Measurements from ENCODE around the gene ZFP36.
"Not testable (repeated sequence)": the region's sequence is repeated elsewhere in the genome, so short reads cannot be mapped to it uniquely, and the experiment has no call there.

Gene ZFP36, protein sequence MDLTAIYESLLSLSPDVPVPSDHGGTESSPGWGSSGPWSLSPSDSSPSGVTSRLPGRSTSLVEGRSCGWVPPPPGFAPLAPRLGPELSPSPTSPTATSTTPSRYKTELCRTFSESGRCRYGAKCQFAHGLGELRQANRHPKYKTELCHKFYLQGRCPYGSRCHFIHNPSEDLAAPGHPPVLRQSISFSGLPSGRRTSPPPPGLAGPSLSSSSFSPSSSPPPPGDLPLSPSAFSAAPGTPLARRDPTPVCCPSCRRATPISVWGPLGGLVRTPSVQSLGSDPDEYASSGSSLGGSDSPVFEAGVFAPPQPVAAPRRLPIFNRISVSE

DNA sequence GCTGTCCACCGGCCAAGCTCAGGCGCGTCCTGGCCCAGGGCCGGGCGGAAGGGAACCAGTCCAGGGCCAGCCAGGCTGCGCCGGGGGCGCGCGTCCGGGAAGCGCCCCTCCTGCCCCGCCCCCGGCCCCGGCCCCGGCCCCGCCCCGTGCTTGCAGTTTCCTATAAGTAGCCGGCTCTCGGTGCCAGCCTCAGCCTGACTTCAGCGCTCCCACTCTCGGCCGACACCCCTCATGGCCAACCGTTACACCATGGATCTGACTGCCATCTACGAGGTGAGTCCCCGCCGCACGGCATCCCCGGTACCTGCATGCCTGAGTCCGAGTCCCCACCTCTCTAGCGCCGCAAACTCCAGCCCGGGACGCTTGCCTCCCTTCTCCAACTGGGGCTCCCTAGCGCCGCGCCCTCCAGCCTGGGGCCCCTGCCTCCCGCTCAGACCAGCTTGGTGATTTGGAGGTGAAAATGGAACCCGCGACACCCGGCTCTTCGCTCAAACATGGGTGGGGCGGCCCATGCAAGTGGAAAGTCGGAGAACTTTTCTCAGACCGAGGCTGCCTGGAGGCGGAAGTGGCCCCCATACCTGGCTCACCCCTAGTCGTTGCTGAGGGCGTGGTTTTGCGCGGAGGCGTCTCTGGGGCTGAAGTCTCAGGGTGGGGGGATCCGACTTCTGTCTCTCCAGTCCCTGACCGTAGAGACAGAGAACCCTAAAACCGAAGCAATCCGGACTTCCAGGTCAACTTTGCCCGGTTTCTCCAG is at the start of gene ZFP36:
Gene ZFP36 (plus strand): TSS at position 192 of the 754 bp plus-strand sequence. CDS start 58 bp downstream, at position 250.
- peak; percentile 31 to 79 for DNase-seq

DNA sequence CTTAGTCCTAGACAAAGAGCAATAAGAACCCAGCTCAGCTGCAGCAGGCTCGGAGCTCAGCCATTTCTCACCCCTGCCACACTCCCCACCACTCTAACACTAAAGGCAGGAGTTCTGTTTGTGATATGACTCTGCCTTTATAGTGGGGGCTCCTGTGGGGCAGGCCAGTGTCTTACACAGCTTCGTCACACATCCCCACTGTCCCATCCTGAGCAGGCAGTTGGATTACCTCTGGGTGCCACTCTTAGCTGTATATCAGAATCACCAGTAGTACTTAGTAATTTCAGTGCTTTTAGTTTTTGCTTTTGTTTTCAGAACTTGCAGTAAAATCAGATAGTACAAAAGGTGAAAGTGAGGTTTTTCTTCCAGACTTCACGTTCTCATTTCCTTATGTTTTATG is 47.6 kb upstream of the ZFP36 start:
- no peak for DNase-seq

DNA sequence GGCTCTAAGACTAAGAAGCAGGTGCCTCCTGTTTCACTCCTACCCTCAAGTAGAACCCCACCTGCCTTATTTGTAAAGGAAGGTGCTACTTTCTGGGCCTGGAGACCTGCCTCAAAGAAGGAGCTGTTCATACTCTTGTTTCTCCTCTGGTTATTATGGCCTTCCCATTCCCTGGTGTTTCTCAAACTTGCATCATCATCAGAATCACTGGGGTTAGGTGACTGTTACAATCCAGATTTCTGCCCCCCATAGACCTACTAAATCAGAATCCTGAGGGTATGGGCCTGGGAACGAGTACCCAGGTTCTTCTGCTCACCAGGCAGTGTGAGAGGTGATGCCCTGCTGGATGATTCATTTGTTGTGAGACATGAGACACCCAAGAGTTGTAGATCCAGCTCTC is 46.0 kb upstream of the ZFP36 start:
- no peak for DNase-seq

DNA sequence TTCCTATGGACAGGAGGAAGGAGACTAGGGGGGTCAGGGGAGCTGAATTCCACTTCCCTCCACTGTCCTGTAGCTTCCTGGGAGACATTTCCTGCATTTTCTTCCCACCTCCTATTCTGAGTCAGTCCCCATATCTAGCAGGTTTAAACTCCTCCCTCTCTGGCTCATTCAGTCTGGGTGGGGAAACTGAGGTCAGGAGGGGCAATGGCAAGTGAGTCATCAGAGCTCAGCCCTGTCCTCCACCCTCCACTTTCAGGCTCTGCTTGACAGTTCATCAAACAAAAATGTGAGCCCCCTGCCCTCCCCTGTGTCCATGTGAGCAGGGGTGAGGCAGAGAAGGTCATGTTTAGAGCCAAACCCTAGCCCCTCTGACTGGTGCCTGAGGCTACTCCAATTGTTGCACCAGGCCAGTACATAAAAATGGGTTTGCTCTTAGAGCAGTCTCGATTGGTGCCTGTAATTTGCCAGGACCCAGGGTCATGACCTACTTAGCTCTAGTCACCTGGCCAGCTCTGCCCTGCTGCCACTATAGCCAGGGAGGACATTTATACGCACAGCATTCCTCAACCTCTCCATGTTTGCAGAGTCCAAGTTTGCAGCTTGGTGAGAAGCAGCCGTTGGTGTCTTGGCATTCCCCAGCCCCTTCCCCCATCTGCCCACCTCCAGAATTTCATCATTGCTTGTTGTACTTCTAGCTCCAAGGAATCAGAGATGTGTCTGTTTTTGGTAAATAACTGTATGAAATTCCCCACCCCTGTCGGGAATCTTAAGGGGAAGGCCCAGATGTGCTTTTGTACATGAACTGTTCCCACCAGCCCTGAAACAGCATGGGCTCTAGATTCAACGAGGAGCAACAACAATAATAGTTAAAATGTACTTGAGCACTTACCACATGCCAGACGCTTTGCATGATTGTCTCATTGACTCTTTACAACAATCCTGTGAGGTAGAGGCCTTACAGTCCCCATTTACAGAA is 43.7 kb upstream of the ZFP36 start:
- DNase-seq = no peak

DNA sequence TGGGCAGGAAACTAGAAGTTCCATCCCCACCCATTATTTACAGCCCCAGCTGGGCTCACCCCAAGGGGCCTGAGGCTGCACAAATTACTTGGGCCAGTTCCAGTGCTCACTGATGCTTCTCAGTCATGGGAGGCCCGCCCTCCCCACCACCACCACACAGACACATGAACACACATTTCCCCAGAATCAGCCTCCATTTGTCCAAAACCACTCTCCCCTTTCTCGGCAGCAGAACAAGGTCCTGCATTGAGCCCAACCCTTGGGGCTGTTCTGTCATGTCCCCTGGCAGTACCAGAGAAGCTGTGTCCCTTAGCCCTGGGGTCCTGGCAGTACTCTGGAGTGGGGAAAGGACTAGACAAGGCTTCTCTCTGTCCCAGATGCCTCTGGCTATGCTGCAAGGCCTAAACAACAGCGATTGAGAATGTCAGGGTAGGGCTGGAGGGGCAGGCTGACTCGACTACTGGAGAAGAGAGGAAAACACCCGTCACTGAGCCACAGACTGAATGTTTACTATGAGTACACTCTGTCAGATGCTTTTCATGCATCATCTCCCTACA is 42.7 kb upstream of the ZFP36 start:
- DNase-seq = peak; percentile 81 to 94

DNA sequence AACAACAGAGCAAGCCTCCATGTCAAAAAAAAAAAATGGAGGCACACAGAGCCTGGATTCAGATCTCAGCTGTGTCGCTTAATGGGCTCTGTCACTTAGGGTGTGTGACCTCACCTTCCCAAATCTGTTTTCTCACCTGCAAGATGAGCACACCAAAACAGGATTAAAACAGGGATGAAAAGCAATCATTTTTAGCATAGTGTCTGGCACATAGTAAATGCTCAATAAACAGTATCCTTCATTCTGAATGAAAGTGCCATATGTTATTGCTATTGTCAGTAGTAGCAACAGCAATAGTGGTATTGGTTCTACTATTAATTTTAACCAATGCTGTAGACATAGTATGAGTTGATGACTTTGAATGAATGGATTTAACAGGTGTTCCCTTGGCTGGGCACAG is 41.1 kb upstream of the ZFP36 start:
- no peak for DNase-seq

DNA sequence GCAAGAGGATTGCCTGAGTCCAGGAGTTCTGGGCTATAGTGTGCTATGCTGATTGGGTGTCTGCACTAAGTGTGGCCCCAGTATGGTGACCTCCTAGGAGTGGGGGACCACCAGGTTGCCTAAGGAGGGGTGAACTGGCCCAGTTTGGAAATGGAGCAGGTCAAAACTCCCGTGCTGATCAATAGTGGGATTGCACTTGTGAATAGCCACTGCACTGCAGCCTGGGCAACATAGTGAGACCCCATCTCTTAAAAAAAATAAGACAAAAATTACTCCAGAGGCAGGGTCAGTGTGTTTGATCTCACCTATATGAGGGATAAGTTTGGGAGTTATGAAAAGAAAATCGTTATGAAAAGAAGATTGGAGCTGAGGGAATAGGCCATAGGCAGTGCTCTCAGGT is 37.4 kb upstream of the ZFP36 start:
- DNase-seq = no peak

DNA sequence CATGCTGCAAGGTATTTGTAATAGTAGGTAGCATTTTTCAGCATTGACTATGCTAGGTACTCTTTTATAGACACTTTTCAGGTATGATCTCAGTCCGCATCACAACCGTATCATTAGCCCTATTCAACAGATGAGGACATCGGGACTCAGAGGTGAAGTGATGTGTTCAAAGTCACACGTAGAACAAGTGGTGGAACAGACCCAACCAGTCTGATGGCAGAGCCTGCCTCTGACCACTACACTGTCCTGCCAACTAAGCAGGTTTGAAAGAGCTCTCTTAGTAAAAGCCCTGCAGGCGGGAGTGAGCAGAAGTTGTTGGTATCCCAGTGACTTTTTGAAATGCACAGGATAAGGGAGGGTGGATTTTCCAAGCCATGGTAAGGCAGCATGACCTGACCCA is 35.9 kb upstream of the ZFP36 start:
- DNase-seq = no peak

DNA sequence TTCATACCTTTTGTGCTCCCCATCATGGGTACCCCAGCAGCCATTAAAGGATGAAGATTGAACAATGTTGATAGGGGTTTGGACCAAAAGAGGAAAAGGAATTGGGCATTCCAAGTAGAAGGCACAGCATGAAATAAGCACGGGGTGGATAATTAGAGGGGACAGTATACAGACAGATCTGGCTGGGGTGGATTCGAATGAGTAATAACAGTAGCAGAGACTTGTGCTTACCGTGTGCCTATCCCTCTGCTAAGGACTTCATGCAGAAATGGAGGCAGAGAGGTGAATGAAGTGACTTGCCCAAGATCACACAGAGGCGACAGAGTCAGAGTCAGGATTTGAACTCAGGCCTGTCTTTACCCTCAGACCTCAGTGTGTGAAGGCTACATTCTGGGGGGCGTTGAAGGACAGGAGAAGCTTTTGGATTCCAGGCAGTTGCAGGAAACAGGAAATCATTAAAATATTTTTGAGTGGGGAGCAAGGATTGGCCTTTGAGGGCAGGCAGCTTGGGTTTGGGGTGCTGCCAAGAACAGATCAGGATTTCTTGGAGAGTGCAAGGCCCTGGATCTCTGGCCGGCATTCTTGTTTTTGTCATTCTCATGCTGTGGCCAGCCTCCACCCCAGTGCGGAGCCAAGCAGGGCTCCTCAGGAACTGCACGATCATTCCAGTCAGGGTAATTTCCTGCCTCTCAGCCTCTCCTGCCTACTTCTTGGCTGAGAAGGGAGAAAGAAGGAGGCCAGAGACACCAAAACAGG is 34.4 kb upstream of the ZFP36 start:
- peak; percentile 23 for DNase-seq

DNA sequence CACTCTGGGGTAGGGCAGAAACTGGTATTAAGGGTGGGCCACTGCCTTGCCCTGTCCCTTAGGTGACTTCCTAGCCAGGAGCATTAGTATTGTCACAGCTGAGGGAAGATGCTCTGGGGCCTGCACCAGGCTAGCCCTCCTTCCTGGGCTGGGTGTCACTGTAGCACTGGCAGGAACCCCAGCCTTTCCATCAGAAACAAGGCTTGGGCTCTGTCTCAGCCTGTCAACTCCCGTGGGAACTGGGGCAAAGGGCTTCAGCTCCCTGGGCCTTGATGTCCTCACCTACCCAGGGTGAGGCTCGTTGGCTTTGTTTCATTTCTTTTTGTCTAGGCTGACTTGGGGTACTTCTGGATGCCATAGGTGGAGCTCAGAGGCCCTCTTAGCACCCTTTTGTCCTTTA is 33.7 kb upstream of the ZFP36 start:
- no peak for DNase-seq

DNA sequence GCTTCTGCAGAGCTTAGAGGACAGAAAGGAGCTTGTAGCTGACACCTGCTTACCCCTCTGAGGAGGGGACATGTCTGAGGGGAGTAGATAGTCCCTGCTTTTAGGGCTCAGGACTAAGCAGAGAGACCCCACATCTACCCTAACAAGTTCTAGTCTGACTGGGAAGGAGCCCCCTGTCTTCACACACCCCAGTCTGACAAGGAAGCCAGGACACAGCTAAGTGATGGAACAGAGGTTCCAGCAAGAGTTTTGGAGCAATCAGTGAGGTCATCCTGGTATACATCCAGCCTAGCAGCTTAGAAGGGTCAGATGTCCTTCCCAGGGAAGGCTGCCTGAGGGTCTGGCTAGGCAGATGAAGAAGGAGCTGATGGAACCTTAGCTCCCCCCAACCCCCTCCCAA is 30.7 kb upstream of the ZFP36 start:
- DNase-seq = no peak

DNA sequence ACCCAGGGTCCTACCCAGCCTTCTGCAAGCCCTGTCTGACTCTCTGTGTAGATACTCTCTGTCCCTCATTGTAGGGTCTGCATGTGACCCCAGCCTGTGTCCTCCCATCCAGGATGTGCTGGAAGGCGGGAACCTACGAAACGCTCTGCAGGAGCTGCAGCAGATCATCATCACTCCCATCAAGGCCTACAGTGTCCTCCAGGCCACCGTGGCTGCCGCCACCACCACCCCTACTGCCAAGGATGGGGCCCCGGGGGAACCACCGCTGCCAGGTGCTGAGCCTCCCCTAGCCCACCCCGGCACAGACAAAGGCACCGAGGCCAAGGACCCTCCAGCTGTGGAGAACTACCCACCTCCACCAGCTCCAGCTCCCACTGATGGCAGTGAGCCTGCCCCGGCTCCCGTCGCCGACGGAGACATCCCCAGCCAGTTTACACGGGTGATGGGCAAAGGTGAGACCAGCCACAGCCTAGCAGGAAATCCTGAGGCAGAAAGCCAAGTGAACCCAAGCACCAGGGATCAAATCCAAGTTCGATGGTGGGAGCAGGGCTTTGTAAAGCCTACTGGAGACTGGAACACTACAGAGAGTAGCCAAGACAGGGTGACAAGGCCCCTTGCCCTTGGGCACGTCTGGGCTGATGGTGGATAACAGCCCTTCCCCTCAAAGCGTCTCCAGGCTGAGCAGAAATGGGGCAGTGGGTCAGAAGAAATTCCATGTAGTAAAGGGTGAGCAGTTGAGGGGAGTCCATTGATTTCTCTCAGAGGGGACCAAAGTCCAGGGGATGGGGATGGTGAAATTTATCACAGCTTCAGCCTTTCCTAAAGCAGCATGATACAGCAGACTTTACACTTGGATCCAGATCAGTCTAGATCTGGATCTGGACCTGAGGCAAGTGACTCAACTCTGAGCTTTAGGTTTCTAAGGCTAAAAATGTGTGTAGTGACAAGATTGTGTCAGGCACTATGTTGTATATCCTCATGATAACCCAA is 29.0 kb upstream of the ZFP36 start:
- DNase-seq = no peak

DNA sequence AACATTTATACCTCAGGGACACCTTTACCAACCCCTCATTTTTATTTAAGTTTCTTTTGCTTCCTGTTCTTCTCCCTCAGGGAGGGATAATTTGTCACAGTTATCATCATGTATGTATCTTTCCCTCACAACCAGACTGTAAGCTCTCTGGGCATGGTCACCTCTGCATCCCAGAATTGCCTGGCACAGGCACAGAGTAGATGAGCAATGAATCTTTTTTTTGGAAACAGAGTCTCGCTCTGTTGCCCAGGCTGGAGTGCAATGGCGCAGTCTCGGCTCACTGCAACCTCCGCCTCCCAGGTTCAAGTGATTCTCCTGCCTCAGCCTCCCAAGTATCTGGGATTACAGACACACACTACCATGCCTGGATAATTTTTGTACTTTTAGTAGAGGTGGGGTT is 27.3 kb upstream of the ZFP36 start:
- DNase-seq = not testable (repeated sequence)

DNA sequence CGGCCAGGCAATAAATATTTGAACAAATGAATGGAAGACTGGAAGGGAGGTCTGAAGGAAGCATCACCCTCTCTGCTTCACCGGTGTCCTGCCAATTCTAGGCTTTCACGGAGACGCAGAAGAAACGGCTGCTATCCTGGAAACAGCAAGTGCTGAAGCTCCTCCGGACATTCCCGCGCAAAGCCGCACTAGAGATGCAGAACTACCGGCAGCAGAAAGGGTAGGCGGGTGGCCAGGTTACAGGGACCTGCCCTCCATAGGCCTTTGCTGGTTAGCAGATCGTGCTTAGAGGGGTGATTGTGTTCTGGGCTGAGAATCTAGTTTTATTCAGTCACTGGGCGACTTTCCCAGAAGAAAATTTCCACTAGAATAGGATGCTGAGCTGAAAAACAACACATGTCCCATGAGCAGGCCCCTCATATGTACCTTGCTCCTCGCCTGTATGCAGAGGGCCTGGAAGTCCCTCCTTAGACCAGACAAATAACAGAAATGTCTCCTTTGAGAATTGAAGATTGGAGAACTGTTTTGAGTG is 26.7 kb upstream of the ZFP36 start:
- DNase-seq = peak in 1 of 2 donors; percentile 35

DNA sequence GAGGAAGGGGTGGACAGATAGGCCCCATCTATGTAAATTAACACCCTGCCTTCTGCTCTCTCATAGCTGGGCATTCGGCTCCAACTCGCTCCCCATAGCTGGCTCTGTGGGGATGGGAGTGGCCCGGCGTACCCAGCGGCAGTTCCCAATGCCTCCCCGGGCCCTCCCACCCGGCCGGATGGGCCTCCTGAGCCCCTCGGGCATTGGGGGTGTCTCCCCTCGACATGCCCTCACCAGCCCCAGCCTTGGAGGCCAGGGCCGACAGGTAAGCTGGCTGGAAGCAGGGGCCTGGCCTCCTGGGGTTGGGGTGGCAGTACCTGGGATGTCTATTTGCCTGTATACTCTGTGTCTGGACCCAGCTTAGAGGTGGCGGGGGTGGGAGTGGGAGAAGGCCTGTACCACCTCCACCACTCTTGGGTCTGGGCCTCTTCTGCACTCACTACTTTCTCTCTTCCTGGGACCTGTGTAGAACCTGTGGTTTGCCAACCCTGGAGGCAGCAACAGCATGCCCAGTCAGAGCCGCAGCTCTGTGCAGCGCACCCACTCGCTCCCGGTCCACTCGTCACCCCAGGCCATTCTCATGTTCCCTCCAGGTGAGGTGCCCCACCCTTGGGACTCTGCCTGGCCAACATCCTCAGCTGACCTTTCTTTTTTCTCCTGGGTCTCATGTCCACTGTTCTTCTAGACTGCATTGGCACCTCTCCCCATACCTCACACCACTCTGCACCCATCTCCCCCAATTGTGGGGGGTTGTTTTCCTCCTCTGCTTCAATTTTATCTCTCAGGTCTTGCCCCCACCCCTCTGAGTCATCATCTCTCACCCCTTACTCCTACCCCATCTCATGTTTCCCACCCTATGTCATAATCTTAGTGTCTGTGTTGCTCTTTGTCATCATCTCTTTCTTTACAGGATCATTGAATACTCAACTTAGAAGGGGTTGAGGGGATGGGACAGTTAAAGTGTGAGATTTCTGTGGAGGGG is 25.8 kb upstream of the ZFP36 start:
- no peak for DNase-seq

DNA sequence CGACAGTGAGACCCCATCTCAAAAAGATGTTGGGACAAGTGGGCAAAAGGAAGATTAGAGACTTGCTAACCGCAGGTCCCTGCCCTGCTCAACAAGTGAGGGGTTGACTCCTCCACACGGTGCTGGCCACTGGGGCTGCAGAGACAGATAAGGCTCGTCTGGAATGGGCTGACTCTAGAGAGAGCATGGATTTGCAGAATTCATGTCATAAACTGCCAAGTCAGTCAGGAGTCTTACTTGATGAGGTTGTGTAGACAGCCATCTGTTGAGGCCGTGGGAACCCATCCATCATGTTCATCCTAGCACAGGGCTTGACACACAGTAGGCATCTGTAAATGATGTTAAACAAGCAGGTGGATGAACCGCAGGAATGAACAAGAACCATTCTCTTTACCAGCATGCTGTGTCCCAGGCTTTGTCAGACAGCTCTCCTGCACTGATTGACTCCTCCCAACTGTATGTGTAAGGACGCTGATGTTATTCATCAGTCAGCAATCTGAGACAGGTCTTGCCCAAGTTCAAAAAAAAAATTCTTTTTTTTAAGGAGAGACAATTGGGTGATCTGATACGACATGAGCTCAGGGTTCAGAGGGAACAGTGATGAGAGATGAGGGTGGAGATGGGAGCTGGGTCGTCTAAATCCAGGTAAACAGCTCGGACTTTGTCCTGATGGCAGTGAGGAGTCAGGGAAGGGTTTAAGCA is 24.6 kb upstream of the ZFP36 start:
- no peak for DNase-seq

DNA sequence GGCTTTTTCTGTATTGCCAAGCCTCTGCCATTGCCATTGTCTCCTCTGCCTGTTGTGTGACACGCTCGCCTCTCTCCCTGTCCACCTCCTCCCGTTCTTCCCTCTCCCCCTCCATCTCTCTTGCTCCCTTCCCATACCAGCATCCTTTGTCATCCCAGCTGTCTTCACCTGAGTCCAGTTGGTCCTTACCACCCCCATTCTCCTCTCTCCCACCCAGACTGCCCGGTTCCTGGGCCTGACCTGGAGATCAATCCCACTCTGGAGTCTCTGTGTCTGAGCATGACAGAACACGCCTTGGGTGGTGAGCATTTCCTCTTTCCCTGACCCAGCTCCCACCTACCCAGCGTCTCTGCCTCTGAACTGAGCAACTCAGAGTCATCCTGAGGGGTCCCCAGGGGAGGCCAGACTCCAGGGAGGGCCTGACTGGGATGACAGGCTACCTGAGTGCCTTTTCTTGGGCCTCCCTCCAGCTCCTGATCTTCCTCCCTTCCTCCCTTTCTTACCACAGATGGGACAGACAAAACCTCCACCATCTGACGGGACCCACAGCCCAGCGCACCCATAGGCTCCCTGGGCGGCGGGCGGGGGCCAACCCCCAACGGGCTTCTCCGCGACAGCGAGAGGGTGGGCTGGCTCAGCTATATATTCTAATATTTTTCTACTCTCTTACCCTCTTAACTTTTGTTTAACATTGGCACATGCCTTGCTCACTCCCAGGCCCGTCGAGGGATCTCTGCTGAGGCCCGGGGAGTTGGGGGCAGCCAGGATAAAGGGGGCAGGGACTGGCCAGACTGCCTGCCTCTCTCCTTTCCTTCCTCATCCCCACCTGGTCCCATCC is 23.4 kb upstream of the ZFP36 start:
- DNase-seq = no peak
